Stomach (tissue), 9 donors: ENCODE results near the gene WDR26. TPM values are rescaled to one million over a fixed set of nuclear protein-coding genes. Genes with fewer than 3 reads are reported as not detected.

ENCODE experiments used
- DNase-seq, 2 donors: peaks; one replicate each; pipeline versions ENCODE4 v3.0.0 to v3.0.0-alpha.2; 2013 to 2019
- H3K27ac ChIP-seq, 5 donors: fragments of 200-600 bp in 4 of 5; sonication (generic) in 4 of 5; one replicate each; pipeline ENCODE4 v1.5.1; 2013 to 2019; ENCODE audit warnings: mild to moderate bottlenecking in 1 of 5, moderate library complexity in 1 of 5
- H3K27me3 ChIP-seq, 3 donors: fragments of 200-600 bp; sonication (generic); one replicate each; pipeline ENCODE4 v1.5.1; 2017 to 2019; ENCODE audit warnings: mixed run types in 1 of 3
- H3K36me3 ChIP-seq, 4 donors: fragments of 200-600 bp; sonication (generic); 1 replicate in 3 of 4; 2 replicates in 1 of 4; pipeline ENCODE4 v1.5.1; 2016 to 2019
- H3K4me1 ChIP-seq, 4 donors: fragments of 200-600 bp; sonication (generic); one replicate each; pipeline ENCODE4 v1.5.1; 2016 to 2019
- H3K4me3 ChIP-seq, 4 donors: fragments of 200-600 bp; sonication (generic) in 3 of 4; one replicate each; pipeline ENCODE4 v1.5.1; 2016 to 2019; ENCODE audit warnings: mild to moderate bottlenecking in 1 of 4
- H3K9me3 ChIP-seq, 4 donors: fragments of 200-600 bp; sonication (generic); one replicate each; pipeline ENCODE4 v1.5.1; 2016 to 2019
- CTCF ChIP-seq, 7 experiments: fragments of 450-650 bp in 4 of 7; fragments of 200-600 bp in 3 of 7; sonication (generic) in 3 of 7; IDR thresholded peaks; one replicate each; pipeline ENCODE4 v1.5.1; 2016 to 2019; ENCODE audit warnings: antibody characterized with exemption in 7 of 7, control low read depth in 2 of 7, mild to moderate bottlenecking in 1 of 7
- EP300 ChIP-seq: sonication (generic); formaldehyde crosslinking; IDR thresholded peaks from one replicate; pipeline ENCODE4 v1.6.1; 2017; ENCODE audit warnings: antibody characterized with exemption
- POLR2A ChIP-seq, 4 donors: fragments of 450-650 bp; IDR thresholded peaks; one replicate each; pipeline ENCODE4 v1.6.1; 2016; ENCODE audit warnings: antibody characterized with exemption in 4 of 4, control low read depth in 2 of 4, mild to moderate bottlenecking in 1 of 4, moderate library complexity in 1 of 4
- POLR2AphosphoS5 ChIP-seq, 3 donors: sonication (generic); formaldehyde crosslinking; IDR thresholded peaks; one replicate each; pipeline ENCODE4 v1.6.1; 2016; ENCODE audit warnings: antibody characterized with exemption in 3 of 3
- WGBS, 5 donors: extraction: QIAGEN DNeasy Blood & Tissue Kit in 3 of 5; methylation state at CpG; one replicate each; pipeline versions ENCODE4 v1.1.5 to v1.1.7; 2013 to 2018; 5-methylcytosine and 5-hydroxymethylcytosine counted together
- intact Hi-C: fragments of 100-400 bp; cut with DNase I; formaldehyde crosslinking; loops from one replicate; pipeline ENCODE4 v1.15.1; 2023; ENCODE audit warnings: low total_unique reads
- polyA plus RNA-seq, 3 donors: library from polyadenylated mRNA; stranded (reverse); fragments of 200-250 nt; gene quantifications; one replicate each; pipeline ENCODE4 v1.2.3, GENCODE V29; 2013
- total RNA-seq, 5 donors: library from RNA; depleted of rRNA; stranded (reverse); fragments of >200 nt; gene quantifications; one replicate each; pipeline versions ENCODE4 v1.1.0 to v1.2.3, GENCODE V29; 2014 to 2016
- donor health status: healthy with polysubstance abuse.
- donor health status: Bipolar disorder and iron deficiency.
- donor health status: healthy.

WDR26 gene
- total and polyA plus RNA-seq, 8 donors = 17.0 to 154 (median 26.0) TPM

- H3K36me3 ChIP-seq = peaks cover 49 to 98% (median 97%) of the 10 kb centered on the region in 4 donors
- no peak overlapping the region for H3K4me3 ChIP-seq
- intact Hi-C loops = no loop called here
- no peak for DNase-seq
- no peak for TF ChIP-seq EP300
- no peak for TF ChIP-seq POLR2A (IDR thresholded peaks at IDR 0.05)
- TF ChIP-seq POLR2AphosphoS5 (IDR thresholded peaks at IDR 0.05) = no peak
- TF ChIP-seq CTCF (IDR thresholded peaks at IDR 0.05) = no peak
- no peaks in the 10 kb centered on the region for H3K27me3 ChIP-seq
- peaks cover 0 to 18% (median 8%) of the 10 kb centered on the region in 4 donors for H3K4me1 ChIP-seq
- H3K9me3 ChIP-seq = no peaks in the 10 kb centered on the region
- no peak overlapping the region for H3K27ac ChIP-seq
- 88 to 94% (median 91%) methylated on average over 2 of the region's 2 CpGs for WGBS, 5 donors
Observed at GRCh38 chr1:224405604-224405970, 29.0 kb downstream of the WDR26 start.

GRCh38 chr1:224404916-224405603 is 29.5 kb downstream of the WDR26 start:
- no peak overlapping the region for H3K27ac ChIP-seq

GRCh38 chr1:224402472-224403036 is 32.0 kb downstream of the WDR26 start:
- Histone ChIP-seq H3K27me3 (no peaks in the 10 kb centered on the region), H3K4me3 (no peak overlapping the region), H3K9me3 (no peaks in the 10 kb centered on the region), H3K36me3 (peaks cover 36 to 98% (median 97%) of the 10 kb centered on the region in 4 donors), H3K27ac (no peak overlapping the region), H3K4me1 (peaks cover 0 to 8% (median 2%) of the 10 kb centered on the region in 4 donors)
- DNase-seq = no peak
- intact Hi-C loops = no loop called here
- TF ChIP-seq POLR2AphosphoS5 (IDR thresholded peaks at IDR 0.05) = no peak
- no peak for TF ChIP-seq POLR2A (IDR thresholded peaks at IDR 0.05)
- no peak for TF ChIP-seq EP300
- no peak for TF ChIP-seq CTCF (IDR thresholded peaks at IDR 0.05)
- 34 to 79% (median 55%) methylated on average over 1 of the region's 1 CpG for WGBS, 5 donors

More at GRCh38 chr1:224404916-224405603, 29.5 kb downstream of the WDR26 start:
- intact Hi-C loops = no loop called here
- no peak for TF ChIP-seq POLR2AphosphoS5 (IDR thresholded peaks at IDR 0.05)
- no peak overlapping the region for H3K4me3 ChIP-seq
- H3K27me3 ChIP-seq = no peaks in the 10 kb centered on the region
- no peaks in the 10 kb centered on the region for H3K9me3 ChIP-seq
- peaks cover 46 to 98% (median 97%) of the 10 kb centered on the region in 4 donors for H3K36me3 ChIP-seq
- WGBS, 5 donors = 65 to 74% (median 68%) methylated on average over 3 of the region's 3 CpGs
- peaks cover 0 to 18% (median 8%) of the 10 kb centered on the region in 4 donors for H3K4me1 ChIP-seq
- no peak for DNase-seq

- intact Hi-C loops = no loop called here
- Histone ChIP-seq H3K4me3 (no peak overlapping the region), H3K27me3 (no peaks in the 10 kb centered on the region), H3K9me3 (no peaks in the 10 kb centered on the region), H3K27ac (no peak overlapping the region), H3K36me3 (peaks cover 34 to 100% (median 99%) of the 10 kb centered on the region in 4 donors), H3K4me1 (peaks cover 0 to 5% (median 0%) of the 10 kb centered on the region in 4 donors)
- 46 to 72% (median 68%) methylated on average over 1 of the region's 1 CpG for WGBS, 5 donors
- no peak for TF ChIP-seq POLR2AphosphoS5 (IDR thresholded peaks at IDR 0.05)
- no peak for TF ChIP-seq POLR2A (IDR thresholded peaks at IDR 0.05)
- TF ChIP-seq CTCF (IDR thresholded peaks at IDR 0.05) = no peak
- no peak for TF ChIP-seq EP300
- DNase-seq = no peak
Observed at GRCh38 chr1:224399887-224400286, 34.7 kb downstream of the WDR26 start.

GRCh38 chr1:224393294-224393693 is 41.3 kb downstream of the WDR26 start:
- Histone ChIP-seq H3K9me3 (no peaks in the 10 kb centered on the region), H3K27ac (no peak overlapping the region), H3K36me3 (peaks cover 38 to 100% (median 100%) of the 10 kb centered on the region in 4 donors), H3K4me1 (no peaks in the 10 kb centered on the region), H3K4me3 (no peak overlapping the region), H3K27me3 (no peaks in the 10 kb centered on the region)
- intact Hi-C loops = no loop called here
- DNase-seq = no peak
- TF ChIP-seq POLR2AphosphoS5 (IDR thresholded peaks at IDR 0.05) (no peak), EP300 (no peak), POLR2A (IDR thresholded peaks at IDR 0.05) (no peak), CTCF (IDR thresholded peaks at IDR 0.05) (no peak)
- WGBS, 5 donors = 75 to 85% (median 82%) methylated on average over 3 of the region's 3 CpGs
